Testis (tissue), 2 donors: ENCODE measurements around the gene GNPDA1.
A peak's percentile ranks its signal among the peaks of the same experiment; 100 is the strongest.

Experiments
- POLR2A ChIP-seq: fragments of 450-650 bp; IDR thresholded peaks from one replicate; pipeline ENCODE4 v1.6.1; 2017; ENCODE audit warnings: antibody characterized with exemption, mild to moderate bottlenecking, moderate library complexity
- TF ChIP-seq, protein P1 (sequence below), 3 experiments: fragments of 450-650 bp in 2 of 3; fragments of 200-600 bp in 1 of 3; sonication (generic) in 1 of 3; IDR thresholded peaks; one replicate each; pipeline ENCODE4 v1.5.1; 2016 to 2019; ENCODE audit warnings: antibody characterized with exemption in 3 of 3, mild to moderate bottlenecking in 2 of 3, moderate library complexity in 1 of 3

DNA sequence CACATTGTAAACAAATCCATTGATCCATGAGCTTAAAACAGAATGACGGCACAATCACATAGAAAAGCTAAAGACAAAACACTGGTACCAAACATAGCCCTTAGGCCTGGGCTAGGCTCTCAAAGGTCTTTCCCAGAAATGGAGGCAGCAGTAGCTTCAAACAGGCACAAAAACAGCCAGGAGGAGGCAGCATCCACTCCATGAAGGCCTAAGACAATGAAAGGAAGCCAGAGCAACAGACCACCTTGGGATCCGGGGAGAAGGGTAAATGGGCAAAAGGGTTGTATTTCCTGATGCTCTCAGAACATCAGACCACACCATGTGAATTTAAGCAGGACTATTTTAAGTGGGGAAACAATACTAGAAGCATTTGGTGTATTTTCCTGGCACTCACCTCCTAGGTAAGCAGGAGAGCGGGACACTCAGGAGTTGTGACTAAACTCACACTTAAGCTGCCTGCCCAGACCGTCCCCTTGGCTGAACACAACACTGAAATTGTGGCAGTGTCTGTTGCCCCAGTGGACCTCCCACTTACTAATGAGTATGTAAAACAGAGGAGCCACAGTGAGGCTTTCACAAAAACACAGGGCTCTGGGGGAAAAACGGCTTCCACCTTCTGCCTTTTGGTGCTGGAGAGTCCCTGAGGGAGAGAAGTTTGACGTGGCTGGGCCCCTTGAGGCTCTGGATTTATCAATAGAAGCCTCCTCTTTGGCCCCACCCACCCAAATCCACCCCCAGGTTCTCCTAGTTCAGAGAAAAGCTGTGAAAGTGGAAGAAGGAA is 11.9 kb downstream of the GNPDA1 start:
- TF ChIP-seq, protein P1, sequence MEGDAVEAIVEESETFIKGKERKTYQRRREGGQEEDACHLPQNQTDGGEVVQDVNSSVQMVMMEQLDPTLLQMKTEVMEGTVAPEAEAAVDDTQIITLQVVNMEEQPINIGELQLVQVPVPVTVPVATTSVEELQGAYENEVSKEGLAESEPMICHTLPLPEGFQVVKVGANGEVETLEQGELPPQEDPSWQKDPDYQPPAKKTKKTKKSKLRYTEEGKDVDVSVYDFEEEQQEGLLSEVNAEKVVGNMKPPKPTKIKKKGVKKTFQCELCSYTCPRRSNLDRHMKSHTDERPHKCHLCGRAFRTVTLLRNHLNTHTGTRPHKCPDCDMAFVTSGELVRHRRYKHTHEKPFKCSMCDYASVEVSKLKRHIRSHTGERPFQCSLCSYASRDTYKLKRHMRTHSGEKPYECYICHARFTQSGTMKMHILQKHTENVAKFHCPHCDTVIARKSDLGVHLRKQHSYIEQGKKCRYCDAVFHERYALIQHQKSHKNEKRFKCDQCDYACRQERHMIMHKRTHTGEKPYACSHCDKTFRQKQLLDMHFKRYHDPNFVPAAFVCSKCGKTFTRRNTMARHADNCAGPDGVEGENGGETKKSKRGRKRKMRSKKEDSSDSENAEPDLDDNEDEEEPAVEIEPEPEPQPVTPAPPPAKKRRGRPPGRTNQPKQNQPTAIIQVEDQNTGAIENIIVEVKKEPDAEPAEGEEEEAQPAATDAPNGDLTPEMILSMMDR (IDR thresholded peaks at IDR 0.05), result peak in 2 of 3 experiments; percentile 19 to 28
- TF ChIP-seq POLR2A, result no peak
